Small intestine (tissue), 7 donors: ENCODE measurements around the gene RPS15. TPM values are rescaled to one million over a fixed set of nuclear protein-coding genes. Genes with fewer than 3 reads are reported as not detected.
"Not testable (repeated sequence)": the region's sequence is repeated elsewhere in the genome, so short reads cannot be mapped to it uniquely, and the experiment has no call there.

ENCODE experiments used
- DNase-seq, 2 donors: peaks; one replicate each; pipeline versions ENCODE4 v3.0.0 to v3.0.0-alpha.2; 2013
- FAIRE-seq: peaks from 2 replicates; lab custom pipeline; 2012; peaks lifted over from hg19 to GRCh38; lab: Jason Lieb, UNC
- H3K27ac ChIP-seq, 3 donors: one replicate each; pipeline ENCODE4 v1.5.1; 2013; ENCODE audit warnings: low read length in 2 of 3, mild to moderate bottlenecking in 2 of 3, control low read depth in 1 of 3, inconsistent platforms in 1 of 3, low read depth in 1 of 3, moderate library complexity in 1 of 3
- H3K27me3 ChIP-seq, 3 donors: one replicate each; pipeline ENCODE4 v1.6.1; 2013; ENCODE audit warnings: low read length in 3 of 3, inconsistent platforms in 1 of 3; ENCODE audit not compliant: control insufficient read depth in 3 of 3, insufficient read depth in 3 of 3
- H3K36me3 ChIP-seq, 3 donors: one replicate each; pipeline ENCODE4 v1.6.1; 2013; ENCODE audit warnings: low read length in 3 of 3, inconsistent platforms in 1 of 3, low read depth in 1 of 3, mild to moderate bottlenecking in 1 of 3, moderate library complexity in 1 of 3; ENCODE audit not compliant: control insufficient read depth in 3 of 3, insufficient read depth in 2 of 3
- H3K4me1 ChIP-seq, 3 donors: one replicate each; pipeline ENCODE4 v1.6.1; 2013; ENCODE audit warnings: low read length in 2 of 3, inconsistent platforms in 1 of 3, low read depth in 1 of 3, mild to moderate bottlenecking in 1 of 3, moderate library complexity in 1 of 3; ENCODE audit not compliant: control insufficient read depth in 3 of 3, insufficient read depth in 2 of 3
- H3K4me3 ChIP-seq, 3 donors: one replicate each; pipeline ENCODE4 v1.5.1; 2013; ENCODE audit warnings: low read length in 3 of 3, control low read depth in 1 of 3, inconsistent platforms in 1 of 3, low read depth in 1 of 3, mild to moderate bottlenecking in 1 of 3, moderate library complexity in 1 of 3
- H3K9me3 ChIP-seq, 2 donors: one replicate each; pipeline ENCODE4 v1.6.1; 2013; ENCODE audit warnings: low read depth in 1 of 2, low read length in 1 of 2; ENCODE audit not compliant: control insufficient read depth in 2 of 2, insufficient read depth in 1 of 2
- WGBS, 3 donors: extraction: QIAGEN DNeasy Blood & Tissue Kit; methylation state at CpG; one replicate each; pipeline ENCODE4 v1.1.7; 2013; 5-methylcytosine and 5-hydroxymethylcytosine counted together
- polyA plus RNA-seq, 4 donors: library from polyadenylated mRNA; stranded (reverse) in 3 of 4; unstranded in 1 of 4; fragments of 200-250 nt in 3 of 4; fragments of 120-200 nt in 1 of 4; gene quantifications; one replicate each; pipeline versions ENCODE4 v1.2.1 to v1.2.3, GENCODE V29; 2013
- donor health status: healthy with polysubstance abuse.
- donor health status: control.
- donor health status: control.
- donor health status: Bipolar disorder and iron deficiency.
- donor health status: healthy.

RPS15 gene
- polyA plus RNA-seq, 4 donors = 1,394 to 3,547 (median 2,919) TPM

DNA sequence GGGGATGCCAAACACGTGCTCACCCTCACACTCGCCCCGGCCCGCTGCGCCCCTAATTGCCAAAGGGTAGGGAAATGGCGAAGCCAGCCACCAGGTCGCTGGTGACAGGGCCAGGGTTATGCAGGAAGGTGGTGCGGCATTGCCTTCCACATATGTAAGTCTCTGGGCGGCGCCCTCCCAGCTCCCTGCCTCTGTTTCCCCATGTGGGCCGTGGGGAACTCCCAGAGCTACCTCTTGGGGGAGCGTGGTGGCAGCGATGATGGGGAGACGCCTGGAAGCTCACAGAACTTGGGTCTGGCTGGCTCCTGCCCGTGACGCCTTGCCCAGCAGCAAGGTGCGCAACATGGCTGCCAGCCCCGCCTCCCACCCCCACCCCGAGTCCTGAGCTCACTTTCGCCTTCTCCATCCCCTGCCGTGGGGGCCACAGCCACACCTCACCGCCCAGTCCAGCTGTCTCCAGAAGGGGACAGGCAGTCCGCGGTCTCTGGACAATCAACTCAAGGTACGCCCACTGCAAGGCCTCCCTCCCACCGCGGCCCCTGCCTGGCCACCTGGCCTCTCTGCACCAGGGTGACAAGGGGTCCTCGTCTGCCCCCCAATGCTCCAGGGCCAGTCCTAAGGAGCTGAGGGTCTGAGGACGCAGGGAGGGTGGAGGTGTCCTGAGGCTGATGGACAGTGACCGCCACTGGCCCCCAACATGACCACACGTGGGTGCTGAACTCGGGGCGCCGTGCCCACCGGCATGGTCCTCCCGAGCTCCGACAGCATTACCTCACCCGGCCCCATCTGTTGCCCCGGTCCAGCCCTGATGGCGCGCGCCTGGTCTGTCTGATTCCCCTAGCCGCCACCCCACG lies 34.3 kb downstream of the RPS15 start:
- FAIRE-seq (no peak), DNase-seq (no peak)
- 33 to 50% (median 47%) methylated on average over 41 to 44 of the region's 44 CpGs for WGBS, 3 donors
- H3K27ac ChIP-seq = no peak overlapping the region
- H3K36me3 ChIP-seq = peaks cover 0 to 37% (median 5%) of the 10 kb centered on the region in 3 donors
- no peaks in the 10 kb centered on the region for H3K9me3 ChIP-seq
- peaks cover 22 to 51% (median 25%) of the 10 kb centered on the region in 3 donors for H3K27me3 ChIP-seq
- H3K4me1 ChIP-seq = peaks cover 8 to 38% (median 8%) of the 10 kb centered on the region in 3 donors
- no peak overlapping the region for H3K4me3 ChIP-seq

DNA sequence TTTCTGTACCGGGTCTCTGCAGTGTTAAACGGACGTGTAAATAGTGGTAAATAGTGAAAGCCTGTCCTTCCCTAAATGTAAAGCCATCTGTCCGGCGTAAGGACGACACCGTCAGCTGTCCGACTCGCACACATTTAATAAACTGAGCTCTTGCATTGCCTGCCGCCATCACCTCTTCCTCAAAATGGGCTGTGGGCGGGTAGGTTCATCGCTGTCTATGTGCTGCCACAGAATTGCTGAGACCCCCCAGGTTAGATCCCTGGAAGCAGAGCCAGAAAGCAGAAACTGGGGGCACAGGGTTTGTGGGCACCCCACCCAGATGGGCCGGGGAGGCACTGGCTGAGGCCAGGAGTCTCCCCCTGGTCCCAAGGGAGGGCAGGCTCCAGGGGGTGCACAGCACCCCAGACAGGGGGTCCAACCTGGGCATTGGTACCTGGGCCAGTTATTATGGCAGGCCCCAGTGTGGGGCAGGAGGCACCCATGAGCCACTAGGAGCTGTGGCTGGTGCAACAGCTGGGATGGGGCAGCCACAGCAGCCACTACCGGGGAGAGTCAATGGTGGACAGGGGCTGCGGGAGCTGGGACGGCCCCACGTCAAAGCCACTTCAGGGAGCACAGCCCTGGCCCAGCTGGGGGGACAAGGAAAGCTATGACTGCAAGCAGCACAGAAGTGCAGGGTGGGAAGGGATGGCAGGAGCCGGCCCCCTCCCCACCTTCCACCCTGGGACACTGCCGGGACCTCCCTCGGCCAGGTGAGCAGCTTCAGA lies 35.1 kb downstream of the RPS15 start:
- FAIRE-seq = no peak
- Histone ChIP-seq H3K27me3 (peaks cover 16 to 45% (median 16%) of the 10 kb centered on the region in 3 donors), H3K27ac (no peak overlapping the region), H3K4me3 (no peak overlapping the region), H3K4me1 (peaks cover 4 to 36% (median 8%) of the 10 kb centered on the region in 3 donors), H3K36me3 (peaks cover 0 to 38% (median 5%) of the 10 kb centered on the region in 3 donors), H3K9me3 (no peaks in the 10 kb centered on the region)
- no peak for DNase-seq
- WGBS, 3 donors = 67 to 74% (median 73%) methylated on average over 20 of the region's 20 CpGs

DNA sequence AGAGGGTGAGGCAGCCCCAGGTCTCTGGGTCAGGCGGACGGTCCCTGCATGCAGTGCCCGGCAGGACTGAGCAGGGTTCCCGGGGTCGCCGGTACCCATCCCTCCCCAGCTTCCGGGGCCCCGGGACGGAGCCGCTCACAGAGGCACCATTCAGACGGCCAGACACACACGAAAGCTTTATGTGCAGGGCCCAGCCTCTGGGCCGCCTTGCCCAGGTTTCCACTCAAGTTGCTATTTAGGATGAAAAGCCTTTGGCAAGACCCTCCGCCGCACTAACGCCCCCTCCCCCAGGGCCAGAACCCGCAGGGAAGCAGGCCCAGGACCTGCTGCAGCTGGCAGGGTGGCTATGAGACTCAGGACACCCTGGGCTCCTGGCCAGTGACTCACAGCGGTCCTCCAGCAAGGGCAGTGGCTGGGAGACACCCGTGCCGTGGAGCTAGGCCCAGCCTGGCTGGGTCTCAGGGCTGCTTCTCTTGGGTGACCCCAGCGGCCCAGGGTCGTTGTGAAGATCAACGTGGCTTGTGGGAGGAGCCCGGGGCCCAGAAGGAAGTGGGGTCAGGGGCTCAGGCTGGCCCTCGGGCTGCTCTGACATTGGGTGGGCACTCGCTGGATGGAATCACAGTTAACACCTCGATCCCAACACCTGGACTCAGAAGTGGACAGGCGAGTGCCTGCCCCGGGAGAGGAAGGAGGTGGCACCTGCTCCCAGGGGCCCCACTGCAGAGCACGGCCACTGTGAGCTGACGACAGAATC lies 36.0 kb downstream of the RPS15 start:
- Histone ChIP-seq H3K9me3 (no peaks in the 10 kb centered on the region), H3K4me1 (peaks cover 0 to 30% (median 6%) of the 10 kb centered on the region in 3 donors), H3K27me3 (peaks cover 11 to 38% (median 12%) of the 10 kb centered on the region in 3 donors), H3K4me3 (no peak overlapping the region), H3K36me3 (peaks cover 0 to 38% (median 5%) of the 10 kb centered on the region in 3 donors), H3K27ac (no peak overlapping the region)
- 77 to 81% (median 79%) methylated on average over 31 of the region's 31 CpGs for WGBS, 3 donors
- FAIRE-seq (no peak), DNase-seq (no peak)

DNA sequence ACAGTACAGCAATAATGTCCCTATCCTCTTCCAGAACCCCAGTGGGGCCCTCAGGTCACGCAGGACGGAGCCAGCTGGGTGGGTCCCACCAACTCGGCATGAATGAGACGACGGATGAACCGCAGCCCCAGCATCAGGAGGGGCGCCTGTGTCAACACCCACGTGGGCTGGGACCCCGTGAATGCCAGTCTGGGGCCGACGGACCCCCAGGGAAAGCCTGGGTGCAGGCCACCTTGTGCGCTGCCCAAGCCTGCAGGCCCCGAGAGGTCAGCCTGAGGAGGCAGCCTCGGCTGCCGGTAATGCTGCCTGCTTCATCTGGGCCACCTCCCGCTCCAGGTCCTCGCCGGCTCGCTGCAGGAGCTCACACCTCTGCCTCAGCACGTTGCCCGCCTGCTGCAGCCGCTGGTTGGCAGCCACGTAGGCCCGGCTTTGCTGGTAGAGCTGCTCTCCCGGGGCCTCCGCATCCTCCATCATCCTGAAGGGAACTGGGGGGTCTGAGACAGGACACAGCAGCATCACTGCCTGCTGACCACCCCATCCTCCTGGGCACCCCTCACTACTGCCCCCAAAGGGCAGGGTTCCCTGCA lies 36.7 kb downstream of the RPS15 start:
- FAIRE-seq (no peak), DNase-seq (peak in 1 of 2 donors; percentile 1)
- peaks cover 5 to 36% (median 9%) of the 10 kb centered on the region in 3 donors for H3K27me3 ChIP-seq
- H3K4me1 ChIP-seq = peaks cover 0 to 31% (median 6%) of the 10 kb centered on the region in 3 donors
- H3K9me3 ChIP-seq = no peaks in the 10 kb centered on the region
- H3K27ac ChIP-seq = no peak overlapping the region
- H3K36me3 ChIP-seq = peaks cover 0 to 38% (median 5%) of the 10 kb centered on the region in 3 donors
- H3K4me3 ChIP-seq = no peak overlapping the region
- 90 to 93% (median 91%) methylated on average over 26 of the region's 26 CpGs for WGBS, 3 donors

DNA sequence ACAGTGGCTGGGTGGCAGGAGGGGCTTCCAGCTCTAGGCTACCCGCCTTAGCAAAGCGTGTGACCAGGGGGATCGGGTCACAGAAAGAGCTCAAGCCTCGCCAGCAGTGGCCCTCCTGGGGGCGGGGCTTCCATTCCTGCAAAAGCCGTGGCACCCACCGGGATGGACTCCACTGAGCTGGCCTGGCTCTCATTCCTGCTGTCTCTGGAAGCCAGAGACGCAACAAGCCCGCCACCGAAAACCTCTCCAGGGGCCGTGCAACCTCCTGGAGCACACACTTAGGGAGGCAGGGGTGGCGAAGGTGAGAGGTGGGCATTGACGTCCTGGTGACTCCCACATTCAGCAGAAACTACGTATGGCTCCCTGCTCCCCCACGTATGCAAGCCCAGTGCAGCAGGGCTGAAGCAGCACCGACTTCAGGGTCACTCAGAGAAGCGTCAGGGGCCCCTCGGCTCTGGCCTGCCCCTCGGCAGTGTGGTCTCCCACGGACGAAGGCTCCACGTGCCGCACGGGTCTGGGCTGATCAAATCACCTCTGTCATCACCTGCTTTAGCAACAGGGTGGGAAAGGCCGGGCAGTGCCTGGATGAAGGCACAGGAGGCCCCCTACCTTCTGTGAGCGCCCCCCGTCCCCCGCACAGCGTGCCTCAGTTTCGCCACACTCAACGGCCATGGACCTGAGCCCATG lies 37.7 kb downstream of the RPS15 start:
- FAIRE-seq = no peak
- no peak overlapping the region for H3K27ac ChIP-seq
- WGBS, 3 donors = 92 to 94% (median 93%) methylated on average over 30 to 31 of the region's 31 CpGs
- H3K36me3 ChIP-seq = peaks cover 0 to 38% (median 5%) of the 10 kb centered on the region in 3 donors
- no peaks in the 10 kb centered on the region for H3K9me3 ChIP-seq
- DNase-seq = no peak
- peaks cover 4 to 26% (median 5%) of the 10 kb centered on the region in 3 donors for H3K27me3 ChIP-seq
- H3K4me1 ChIP-seq = peaks cover 0 to 23% (median 3%) of the 10 kb centered on the region in 3 donors
- H3K4me3 ChIP-seq = no peak overlapping the region

DNA sequence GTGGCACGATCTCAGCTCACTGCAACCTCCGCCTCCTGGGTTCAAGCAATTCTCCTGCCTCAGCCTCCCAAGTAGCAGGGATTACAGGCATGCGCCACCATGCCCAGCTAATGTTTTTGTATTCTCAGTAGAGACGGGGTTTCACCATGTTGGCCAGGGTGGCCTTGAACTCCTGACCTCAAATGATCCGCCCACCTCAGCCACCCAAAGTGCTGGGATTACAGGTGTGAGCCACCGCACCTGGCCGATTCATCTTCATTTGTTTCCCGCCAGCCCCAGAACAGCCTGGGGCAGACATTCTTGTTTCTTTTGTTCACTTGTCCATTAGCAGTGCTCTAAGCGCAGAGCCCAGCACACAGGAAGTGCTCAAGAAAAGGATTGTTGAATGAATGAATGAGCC lies 38.9 kb downstream of the RPS15 start:
- H3K4me3 ChIP-seq, H3K27ac ChIP-seq, DNase-seq, FAIRE-seq, H3K9me3 ChIP-seq: not testable (repeated sequence)
- WGBS, 3 donors = 83 to 93% (median 89%) methylated on average over 9 of the region's 9 CpGs
- Histone ChIP-seq H3K27me3 (peaks cover 0 to 15% (median 0%) of the 10 kb centered on the region in 3 donors), H3K4me1 (peaks cover 0 to 11% (median 0%) of the 10 kb centered on the region in 3 donors), H3K36me3 (peaks cover 0 to 38% (median 5%) of the 10 kb centered on the region in 3 donors)

DNA sequence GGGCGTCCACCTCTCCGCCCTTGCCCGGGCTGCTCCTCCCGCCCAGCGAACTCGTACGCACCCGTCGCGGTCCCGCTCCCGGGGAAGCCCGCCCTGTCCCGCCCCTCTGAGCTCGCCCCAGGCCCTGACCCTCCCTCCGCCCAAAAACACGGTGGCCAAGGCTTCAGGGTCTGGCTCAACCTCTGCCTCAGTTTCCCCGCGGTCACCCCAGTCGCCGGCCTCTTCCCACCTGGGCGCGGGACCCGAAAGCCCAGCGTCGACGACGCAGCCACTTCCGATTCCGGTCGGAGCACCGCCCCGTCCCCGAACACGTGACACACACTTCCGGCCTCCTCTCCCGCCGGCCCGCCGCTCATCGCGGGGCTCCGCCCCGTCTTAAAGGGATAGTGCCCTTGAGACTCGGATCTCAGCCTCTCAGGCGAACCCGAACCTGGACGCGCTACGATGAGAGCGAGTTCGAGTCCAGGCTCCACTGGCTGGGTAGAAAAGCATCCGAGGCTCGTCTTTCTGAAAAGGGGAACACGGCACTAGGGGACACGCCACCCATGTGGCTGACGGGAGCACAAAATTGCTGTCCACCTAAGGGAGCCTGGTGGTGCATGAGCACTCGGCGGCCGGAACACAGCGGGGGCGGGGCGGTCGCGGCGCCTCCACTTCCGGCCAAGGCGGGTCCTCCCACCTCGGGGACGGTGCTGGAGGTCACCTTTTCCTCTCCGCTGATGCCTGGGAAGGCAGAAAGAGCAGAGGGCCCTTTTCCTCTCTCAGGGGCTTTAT lies 40.9 kb downstream of the RPS15 start, which contains the start of gene C19orf25:
Gene C19orf25, minus strand, starts transcription at position 282 of the 774 bp plus-strand sequence. CDS start 312 bp downstream, outside the sequence.
- Histone ChIP-seq H3K9me3 (no peaks in the 10 kb centered on the region), H3K36me3 (peaks cover 0 to 32% (median 5%) of the 10 kb centered on the region in 3 donors), H3K27ac (peak within 1 kb of the TSS; percentile 56 to 92 (median 80)), H3K4me3 (peak within 1 kb of the TSS; percentile 85 to 99 (median 92)), H3K27me3 (no peaks in the 10 kb centered on the region), H3K4me1 (peaks cover 0 to 4% (median 0%) of the 10 kb centered on the region in 3 donors)
- DNase-seq (peak; percentile 95 to 97), FAIRE-seq (no peak)
- 0 to 1% (median 1%) methylated on average over 60 to 71 of the region's 71 CpGs for WGBS, 3 donors
